GM18517 (cell line): ENCODE results near the gene LZTS2.
"Not testable (repeated sequence)": the region's sequence is repeated elsewhere in the genome, so short reads cannot be mapped to it uniquely, and the experiment has no call there.

Experiments used
- ATAC-seq: cut with Tn5 transposase; IDR thresholded peaks from one replicate; pipeline ENCODE4 v1.9.1; 2021; ENCODE audit warnings: mild to moderate bottlenecking, moderate library complexity; ENCODE audit not compliant: unreplicated experiment

The LZTS2 gene

DNA sequence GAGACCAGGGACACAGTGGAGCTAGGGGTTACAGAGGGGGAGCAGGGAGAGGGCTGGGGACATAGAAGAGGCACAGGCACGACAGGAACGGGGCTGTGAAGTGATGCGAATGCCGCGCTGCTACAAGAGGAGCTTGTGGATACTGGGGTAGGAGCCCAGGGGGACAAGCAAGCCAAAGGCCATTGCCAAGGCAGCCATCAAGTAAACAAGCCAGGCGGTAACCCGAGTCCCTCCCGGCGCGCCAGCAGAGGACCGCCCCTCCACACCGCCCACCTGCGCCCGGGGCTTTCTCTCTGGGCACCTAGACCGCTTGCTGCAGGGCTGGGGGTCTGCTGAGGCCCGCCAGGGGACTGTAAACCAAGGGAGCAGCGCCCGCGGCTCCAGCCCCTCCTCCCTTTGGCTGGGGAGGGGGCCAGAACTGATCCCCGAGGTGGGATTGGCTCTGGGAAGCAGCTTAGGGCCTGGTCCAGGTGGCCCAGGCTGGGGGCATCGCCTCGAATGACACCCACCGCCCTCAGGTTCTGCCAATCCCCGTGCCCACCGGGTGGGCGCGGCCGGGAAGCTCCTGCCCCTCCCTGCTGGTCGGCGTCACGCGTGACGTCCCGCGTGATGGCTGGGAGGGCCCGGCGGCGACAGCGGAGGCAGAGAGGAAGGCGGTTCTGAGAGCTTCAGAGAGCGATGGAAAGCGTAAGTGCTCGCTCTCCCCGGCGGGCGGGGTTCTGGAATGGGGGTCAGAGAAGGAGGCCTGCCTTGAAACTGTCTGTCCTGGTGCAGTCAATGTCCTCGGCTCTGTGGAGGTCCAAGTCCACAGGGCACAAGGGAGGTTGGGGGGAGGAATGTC, 32.4 kb downstream of the LZTS2 start:
- ATAC-seq = no peak

- ATAC-seq = no peak
These were observed 33.1 kb downstream of the LZTS2 start for GRCh38 chr10:101032637-101033224.

DNA sequence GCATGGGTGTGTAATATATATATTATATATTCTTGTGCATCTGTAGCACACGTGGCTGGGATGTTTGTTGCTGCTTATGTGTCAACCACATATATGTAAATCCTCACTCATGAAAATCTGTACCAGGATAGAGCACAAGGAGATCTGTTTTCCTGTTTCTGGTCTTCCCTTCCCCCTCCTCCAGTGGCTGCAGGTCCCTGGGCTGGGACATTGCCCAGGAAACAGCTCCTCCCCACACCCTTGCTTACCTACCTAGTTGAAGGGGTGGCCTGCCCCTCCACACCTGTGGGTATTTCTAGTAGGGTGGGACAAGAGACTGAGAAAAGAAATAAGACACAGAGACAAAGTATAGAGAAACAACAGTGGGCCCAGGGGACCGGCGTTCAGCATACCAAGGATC, 33.7 kb downstream of the LZTS2 start:
- ATAC-seq = no peak

DNA sequence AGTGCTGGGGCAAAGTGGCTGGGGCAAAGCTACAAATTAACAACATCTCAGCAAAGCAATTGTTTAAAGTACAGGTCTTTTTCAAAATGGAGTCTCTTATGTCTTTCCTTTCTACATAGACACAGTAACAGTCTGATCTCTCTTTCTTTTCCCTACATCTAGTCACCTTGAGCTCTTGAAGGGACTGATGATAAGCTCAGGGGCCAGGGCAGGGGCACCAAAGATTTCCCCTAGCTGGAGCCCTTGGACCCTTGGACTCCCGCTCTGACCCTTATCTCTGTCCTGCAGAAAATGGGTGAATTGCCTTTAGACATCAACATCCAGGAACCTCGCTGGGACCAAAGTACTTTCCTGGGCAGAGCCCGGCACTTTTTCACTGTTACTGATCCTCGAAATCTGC, 34.8 kb downstream of the LZTS2 start:
- ATAC-seq = not testable (repeated sequence)

DNA sequence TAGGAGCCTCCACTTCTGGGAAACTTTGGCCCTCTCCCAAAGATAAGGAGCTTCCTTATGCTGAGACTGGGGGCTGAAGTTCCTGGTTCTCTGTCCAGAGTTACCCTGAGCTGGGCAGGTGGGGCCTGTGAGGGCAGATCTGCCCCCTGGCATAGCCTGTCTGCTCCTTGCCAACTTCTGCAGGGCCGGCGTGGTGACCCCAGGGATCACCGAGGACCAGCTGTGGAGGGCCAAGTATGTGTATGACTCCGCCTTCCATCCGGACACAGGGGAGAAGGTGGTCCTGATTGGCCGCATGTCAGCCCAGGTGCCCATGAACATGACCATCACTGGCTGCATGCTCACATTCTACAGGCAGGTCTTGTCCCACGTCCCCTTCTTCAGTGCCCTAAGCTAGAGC, 35.7 kb downstream of the LZTS2 start:
- ATAC-seq = no peak

DNA sequence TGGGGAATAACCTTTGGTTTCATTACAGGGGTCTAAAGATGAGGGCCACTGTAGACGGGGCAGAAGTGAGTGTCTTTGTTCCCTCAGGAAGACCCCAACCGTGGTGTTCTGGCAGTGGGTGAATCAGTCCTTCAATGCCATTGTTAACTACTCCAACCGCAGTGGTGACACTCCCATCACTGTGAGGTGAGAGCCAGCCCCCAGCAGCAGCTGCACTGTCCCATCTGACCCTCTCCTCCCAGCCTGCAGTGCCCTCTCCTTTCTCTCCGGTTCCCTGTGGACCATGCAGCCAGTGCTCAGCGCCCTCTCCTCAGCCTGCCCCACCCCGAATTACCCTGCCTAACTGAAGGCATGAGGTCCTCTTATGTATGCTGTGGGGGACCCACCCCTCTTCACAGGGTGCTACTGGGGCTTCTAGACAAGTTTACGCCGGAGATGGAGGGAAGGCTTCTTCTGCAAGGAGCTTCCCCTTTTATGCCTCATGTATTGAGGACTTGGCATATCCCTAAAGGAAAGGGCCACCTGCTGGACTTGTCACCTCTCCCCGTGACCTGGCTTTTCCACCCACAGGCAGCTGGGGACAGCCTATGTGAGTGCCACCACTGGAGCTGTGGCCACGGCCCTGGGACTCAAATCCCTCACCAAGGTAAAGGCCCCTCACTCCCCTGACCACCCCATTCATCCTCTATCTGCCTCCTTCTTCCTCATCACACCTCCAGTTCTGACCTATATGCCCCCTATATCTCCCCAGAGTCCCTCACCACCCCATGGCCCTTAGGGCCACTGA, 36.5 kb downstream of the LZTS2 start:
- ATAC-seq = no peak

DNA sequence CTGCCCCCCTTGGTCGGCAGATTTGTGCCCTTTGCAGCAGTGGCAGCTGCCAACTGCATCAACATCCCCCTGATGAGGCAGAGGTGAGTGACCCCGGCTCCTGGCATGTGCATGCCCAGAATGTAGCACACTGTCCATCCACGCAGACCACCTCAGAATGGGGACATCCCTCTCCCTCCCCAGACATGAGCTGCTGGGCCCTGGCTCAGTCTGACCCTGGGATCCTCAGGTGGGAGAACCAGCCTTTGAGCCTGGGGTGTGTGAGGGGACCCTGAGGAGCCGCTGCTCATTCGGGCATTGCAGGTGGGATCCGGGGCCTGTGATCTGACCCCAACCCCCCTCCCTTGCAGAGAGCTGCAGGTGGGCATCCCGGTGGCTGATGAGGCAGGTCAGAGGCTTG, 37.1 kb downstream of the LZTS2 start:
- ATAC-seq = no peak

- ATAC-seq = no peak
These were observed 38.9 kb downstream of the LZTS2 start for GRCh38 chr10:101038484-101038883.

- no peak for ATAC-seq
These were observed 40.5 kb downstream of the LZTS2 start for GRCh38 chr10:101040061-101040460.

DNA sequence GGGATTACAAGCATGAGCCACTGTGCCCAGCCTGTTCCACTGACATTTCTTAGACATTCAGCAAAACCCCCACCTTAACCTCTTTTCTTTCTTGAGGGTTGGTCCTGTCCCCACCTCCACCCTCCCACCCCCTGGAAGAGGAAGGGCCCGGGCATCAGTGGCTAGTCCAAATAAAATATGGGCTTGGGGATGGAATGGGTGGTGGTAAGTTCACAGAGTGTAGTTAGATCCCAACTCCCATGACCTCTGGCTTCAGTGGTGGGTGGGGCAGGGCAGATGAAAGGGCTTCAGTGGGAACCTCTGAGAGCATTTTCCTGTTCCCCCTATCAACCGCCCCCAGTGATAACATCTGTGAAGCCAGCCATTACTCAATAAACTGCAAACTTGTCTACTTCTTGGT, 41.2 kb downstream of the LZTS2 start:
- ATAC-seq = no peak

DNA sequence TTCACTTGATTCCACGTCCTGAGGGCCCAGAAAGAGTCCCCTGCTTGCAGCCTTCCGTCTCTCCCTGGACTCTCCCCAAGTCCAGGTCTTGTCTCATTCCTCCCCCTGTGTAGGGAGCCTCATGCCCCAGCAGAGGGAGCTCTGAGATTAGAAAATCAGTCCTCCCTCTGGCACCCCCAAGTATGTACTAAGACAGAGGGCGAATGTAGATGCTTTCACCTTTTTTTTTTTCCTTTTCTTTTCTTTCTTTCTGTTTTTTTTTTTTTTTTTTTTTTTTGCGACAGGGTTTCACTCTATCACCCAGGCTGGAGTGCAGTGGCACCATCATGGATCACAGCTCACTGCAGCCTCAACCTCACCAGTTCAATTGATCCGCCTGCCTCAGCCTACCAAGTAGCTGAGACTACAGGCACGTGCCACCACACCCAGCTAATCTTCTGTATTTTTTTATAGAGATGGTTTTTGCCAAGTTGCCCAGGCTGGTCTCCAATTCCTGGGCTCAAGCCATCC, 41.7 kb downstream of the LZTS2 start:
- ATAC-seq = peak; percentile 50

DNA sequence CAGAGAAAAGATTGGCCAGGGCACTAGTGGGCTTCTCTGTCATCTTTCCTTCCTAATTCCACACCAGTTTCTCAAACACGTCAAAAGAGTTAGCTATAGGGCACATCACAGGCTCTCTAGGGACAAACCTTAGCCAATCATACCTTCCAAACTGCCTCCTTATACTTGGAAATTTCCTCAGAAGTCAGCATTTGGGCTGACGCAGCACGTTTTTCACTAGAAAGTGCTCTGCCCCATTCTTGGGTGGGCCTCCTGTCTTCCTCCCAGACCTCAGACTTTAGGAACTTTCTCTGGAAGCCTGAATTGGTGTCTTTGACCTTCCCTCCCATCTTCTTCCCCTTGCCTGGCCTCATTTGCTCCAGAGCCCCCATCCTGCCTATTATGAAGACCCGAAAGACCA, 42.5 kb downstream of the LZTS2 start:
- no peak for ATAC-seq

GRCh38 chr10:101042667-101043362, 43.2 kb downstream of the LZTS2 start:
- peak; percentile 92 for ATAC-seq

DNA sequence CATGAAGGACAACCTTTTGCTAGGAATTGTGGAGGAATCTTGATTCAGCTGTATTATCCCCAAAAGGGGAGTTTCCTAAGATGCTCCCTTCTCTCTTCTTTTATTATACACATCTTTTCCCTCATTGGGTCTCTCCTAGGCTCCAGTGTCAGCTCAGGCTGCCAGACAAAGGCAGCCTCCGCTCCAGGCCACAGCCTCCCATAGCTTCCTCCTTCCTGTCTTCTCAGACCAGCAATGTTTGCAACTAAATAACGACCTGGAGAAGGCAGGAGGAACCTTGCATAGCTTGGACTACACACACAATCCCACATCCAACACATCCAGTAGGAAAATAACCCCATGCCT, 43.7 kb downstream of the LZTS2 start:
- ATAC-seq = no peak

GRCh38 chr10:101044117-101044516, 44.5 kb downstream of the LZTS2 start:
- ATAC-seq = no peak

DNA sequence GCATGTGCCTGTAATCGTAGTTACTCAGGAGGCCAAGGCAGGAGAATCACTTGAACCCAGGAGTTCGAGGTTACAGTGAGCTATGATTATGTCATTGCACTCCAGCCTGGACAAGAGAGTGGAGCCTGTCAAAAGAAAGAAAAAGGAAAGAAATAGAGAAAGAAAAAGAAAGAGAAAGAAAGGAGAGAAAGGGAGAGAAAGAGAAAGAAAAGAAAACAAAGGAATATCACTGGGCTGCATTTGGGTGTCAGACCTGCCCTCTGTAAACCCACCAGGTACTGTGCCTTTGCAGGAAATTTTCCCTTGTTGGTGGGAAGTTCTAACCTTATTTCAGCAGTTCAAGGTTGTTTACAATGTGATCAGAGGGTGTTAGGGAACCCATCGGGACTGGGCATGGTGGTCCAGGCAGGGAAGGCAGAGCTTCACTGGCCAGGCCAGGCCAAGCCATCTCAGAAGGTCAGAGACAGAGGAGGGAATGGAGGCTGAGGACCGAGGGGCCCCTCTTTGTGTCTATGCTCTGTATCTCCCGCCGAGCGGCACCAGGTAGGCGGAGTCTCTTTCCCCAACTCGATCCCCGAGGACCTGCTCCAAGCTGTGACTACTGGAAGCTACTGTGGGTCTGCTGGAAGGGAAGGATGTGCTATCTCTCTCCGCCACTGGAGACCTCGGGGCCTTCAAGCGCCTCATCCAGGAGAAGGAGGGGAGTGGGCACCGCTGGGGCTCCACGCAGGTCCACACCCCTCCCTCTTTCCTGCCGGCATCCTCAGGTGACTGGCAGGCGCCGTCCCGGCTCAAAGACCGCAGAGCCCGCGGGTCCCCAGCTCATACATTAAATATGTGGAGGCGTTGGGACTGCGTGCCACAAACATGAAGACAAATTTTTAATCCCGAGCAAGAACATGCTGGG, 47.0 kb downstream of the LZTS2 start:
- no peak for ATAC-seq

GRCh38 chr10:101047268-101047667, 47.7 kb downstream of the LZTS2 start:
- ATAC-seq = no peak

GRCh38 chr10:101047961-101048892, 48.6 kb downstream of the LZTS2 start:
- no peak for ATAC-seq
